ENCODE measurements around the gene MRPL28. TPM values are rescaled to one million over a fixed set of nuclear protein-coding genes. Genes with fewer than 3 reads are reported as not detected.
"Not testable (repeated sequence)": the region's sequence is repeated elsewhere in the genome, so short reads cannot be mapped to it uniquely, and the experiment has no call there.

The MRPL28 gene
- total RNA-seq, 4 donors from 2014 or later: 55.1 to 70.8 (median 61.6) TPM

GRCh38 chr16:342455-343213 is 27.7 kb downstream of the MRPL28 start:
- H3K4me3 ChIP-seq (ENCODE audit: low read depth, poor library complexity, severe bottlenecking): no peak overlapping the region
- intact Hi-C loops (cut with DNase I; ENCODE audit: low total_unique reads): no loop called here
- DNase-seq (ENCODE audit: low spot score in 2 of 2): no peak
- WGBS, 2 donors: 90 to 92% methylated on average over 18 of the region's 18 CpGs
- no peak for TF ChIP-seq POLR2A (IDR thresholded peaks at IDR 0.05)
- no peak for TF ChIP-seq CTCF (IDR thresholded peaks at IDR 0.05)

- intact Hi-C loops (cut with DNase I; ENCODE audit: low total_unique reads); H3K4me3 ChIP-seq (ENCODE audit: low read depth, poor library complexity, severe bottlenecking); DNase-seq (ENCODE audit: low spot score in 2 of 2): not testable (repeated sequence)
- 92 to 94% methylated on average over 12 of the region's 13 CpGs for WGBS, 2 donors
These were observed 28.4 kb downstream of the MRPL28 start for GRCh38 chr16:341974-342336.

- intact Hi-C loops (cut with DNase I; ENCODE audit: low total_unique reads); H3K4me3 ChIP-seq (ENCODE audit: low read depth, poor library complexity, severe bottlenecking); DNase-seq (ENCODE audit: low spot score in 2 of 2): not testable (repeated sequence)
- WGBS, 2 donors: 93% methylated on average over 17 to 45 of the region's 47 CpGs
These were observed 29.0 kb downstream of the MRPL28 start for GRCh38 chr16:341095-341973.

GRCh38 chr16:340370-341091 is 29.8 kb downstream of the MRPL28 start:
- intact Hi-C loops (cut with DNase I; ENCODE audit: low total_unique reads): no loop called here
- H3K4me3 ChIP-seq (ENCODE audit: low read depth, poor library complexity, severe bottlenecking): no peak overlapping the region
- TF ChIP-seq POLR2A (IDR thresholded peaks at IDR 0.05): no peak
- no peak for TF ChIP-seq CTCF (IDR thresholded peaks at IDR 0.05)
- DNase-seq (ENCODE audit: low spot score in 2 of 2): no peak
- 89 to 92% methylated on average over 22 to 23 of the region's 23 CpGs for WGBS, 2 donors

DNA sequence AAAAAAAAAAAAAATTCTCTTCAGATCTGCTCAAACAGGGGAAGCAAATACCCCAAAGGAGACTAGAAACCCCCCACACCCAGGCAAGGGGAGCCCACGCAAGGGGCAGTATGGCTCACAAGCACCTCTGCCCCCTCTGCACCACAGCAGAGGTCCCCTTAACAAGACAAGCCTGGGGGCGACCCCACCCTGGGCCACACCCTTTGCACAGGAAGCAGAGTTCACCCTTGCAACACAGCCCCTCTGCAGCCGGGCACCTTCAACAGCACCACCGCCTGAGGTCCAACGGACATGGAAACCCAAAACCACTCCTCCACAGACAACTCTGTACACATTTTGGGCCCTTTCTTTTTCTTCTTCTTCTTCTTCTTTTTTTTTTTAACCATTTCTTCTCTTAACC is 30.7 kb downstream of the MRPL28 start:
- no peak for DNase-seq (ENCODE audit: low spot score in 2 of 2)
- intact Hi-C loops (cut with DNase I; ENCODE audit: low total_unique reads): no loop called here
- no peak overlapping the region for H3K4me3 ChIP-seq (ENCODE audit: low read depth, poor library complexity, severe bottlenecking)
- no peak for TF ChIP-seq POLR2A (IDR thresholded peaks at IDR 0.05)
- no peak for TF ChIP-seq CTCF (IDR thresholded peaks at IDR 0.05)
- 46 to 62% methylated on average over 5 of the region's 5 CpGs for WGBS, 2 donors

GRCh38 chr16:337975-338575 is 32.3 kb downstream of the MRPL28 start:
- intact Hi-C loops (cut with DNase I; ENCODE audit: low total_unique reads): no loop called here
- no peak for TF ChIP-seq POLR2A (IDR thresholded peaks at IDR 0.05)
- no peak for TF ChIP-seq CTCF (IDR thresholded peaks at IDR 0.05)
- 82 to 84% methylated on average over 19 to 21 of the region's 21 CpGs for WGBS, 2 donors

More at GRCh38 chr16:337975-338575, 32.3 kb downstream of the MRPL28 start:
- DNase-seq (ENCODE audit: low spot score in 2 of 2): no peak
- no peak overlapping the region for H3K4me3 ChIP-seq (ENCODE audit: low read depth, poor library complexity, severe bottlenecking)
